GM12878 (cell line): ENCODE results near the gene FAM227A. TPM values are rescaled to one million over a fixed set of nuclear protein-coding genes. Genes with fewer than 3 reads are reported as not detected.
A peak's percentile ranks its signal among the peaks of the same experiment; 100 is the strongest.

Source experiments
- MEF2A ChIP-seq: IDR thresholded peaks from 2 replicates; pipeline ENCODE4 v1.6.1; 2011; ENCODE audit warnings: low read depth, mild to moderate bottlenecking, low read length, moderate library complexity; ENCODE audit not compliant: insufficient read depth
- MYB ChIP-seq: fragments of 150-350 bp; IDR thresholded peaks from 2 replicates; pipeline ENCODE4 v1.6.1; 2014; ENCODE audit warnings: mild to moderate bottlenecking, low read depth, low read length, borderline replicate concordance
- NBN ChIP-seq: fragments of 450-650 bp; IDR thresholded peaks from 2 replicates; pipeline ENCODE4 v1.6.1; 2016
- RB1 ChIP-seq: fragments of 450-650 bp; formaldehyde crosslinking; IDR thresholded peaks from 2 replicates; pipeline ENCODE4 v1.6.1; 2017; ENCODE audit warnings: mild to moderate bottlenecking, borderline replicate concordance
- RUNX3 ChIP-seq: IDR thresholded peaks from 2 replicates; pipeline ENCODE4 v1.6.1; 2012; ENCODE audit warnings: low read length, inconsistent platforms
- SPI1 ChIP-seq: IDR thresholded peaks from 2 replicates; pipeline ENCODE4 v1.6.1; 2011; ENCODE audit warnings: low read depth, mild to moderate bottlenecking, low read length, moderate library complexity, borderline replicate concordance; ENCODE audit not compliant: insufficient read depth
- YBX1 ChIP-seq: fragments of 450-650 bp; IDR thresholded peaks from 2 replicates; pipeline ENCODE4 v1.6.1; 2016; ENCODE audit warnings: antibody characterized with exemption
- ZBTB40 ChIP-seq: fragments of 450-650 bp; IDR thresholded peaks from 2 replicates; pipeline ENCODE4 v1.6.1; 2016; ENCODE audit warnings: mild to moderate bottlenecking, moderate library complexity, borderline replicate concordance
- polyA plus RNA-seq, 11 experiments: library from polyadenylated mRNA; depleted of rRNA in 4 of 11; unstranded in 6 of 11; stranded (reverse) in 5 of 11; fragments of >200 nt; fragmentation: Nextera tagmentation in 4 of 11; fragmentation: Illumina TruSeq in 1 of 11; extraction: Ambion mirVana in 4 of 11; extraction: Trizol in 1 of 11; gene quantifications; 1 replicate in 1 of 11; 2 replicates in 10 of 11; pipeline versions ENCODE4 v1.2.1 to v1.2.3, GENCODE V29; 2011 to 2016; ENCODE audit warnings: inconsistent platforms in 2 of 11, missing spikeins in 2 of 11, low read depth in 1 of 11
- total RNA-seq, 4 experiments: library from RNA; depleted of rRNA in 3 of 4; stranded (reverse); fragments of >200 nt in 3 of 4; fragmentation: Illumina TruSeq in 1 of 4; extraction: Trizol in 1 of 4; gene quantifications; 2 replicates each; pipeline versions ENCODE4 v1.2.1 to v1.2.3, GENCODE V29; 2013 to 2021

FAM227A gene
- total and polyA plus RNA-seq, 10 of the 15 experiments (the other 5 are each of a cell fraction or from before 2014, with no cell fraction given), result 0.02 to 0.59 (median 0.25) TPM

- TF ChIP-seq MYB (peak; percentile 65; the same call in 1 of the 2 replicates), SPI1 (no peak), MEF2A (peak; percentile 54; the same call in 1 of the 2 replicates), ZBTB40 (no peak), RB1 (0 out of 2 replicates have a peak, but pooled peaks have one; percentile 44), NBN (peak; percentile 93), RUNX3 (peak; percentile 88), YBX1 (no peak)
Observed at GRCh38 chr22:38700789-38701628, 44.8 kb upstream of the FAM227A start, which contains the start of gene JOSD1 (continued).
